K562 (cell line): ENCODE data around the gene RPE. TPM values are rescaled to one million over a fixed set of nuclear protein-coding genes. Genes with fewer than 3 reads are reported as not detected.

ENCODE experiments used
- HINFP ChIP-seq: fragments of 450-650 bp; conservative IDR thresholded peaks from 2 replicates; pipeline ENCODE4 v1.6.1; 2016; ENCODE audit warnings: missing genetic modification characterization, low read depth, mild to moderate bottlenecking, control low read depth, missing compliant biosample characterization
- KDM2B ChIP-seq: fragments of 250-450 bp; sonication (Bioruptor Pico); IDR thresholded peaks from 2 replicates; pipeline ENCODE4 v1.8.0; 2021; ENCODE audit warnings: mild to moderate bottlenecking, moderate library complexity
- NELFE ChIP-seq: IDR thresholded peaks from 2 replicates; pipeline ENCODE4 v1.6.1; 2011; ENCODE audit warnings: mild to moderate bottlenecking; ENCODE audit not compliant: insufficient read depth, insufficient read length
- NEUROD1 ChIP-seq: fragments of 150-350 bp; IDR thresholded peaks from 2 replicates; pipeline ENCODE4 v1.6.1; 2014; ENCODE audit warnings: borderline replicate concordance, low read length, low read depth; ENCODE audit not compliant: partially characterized antibody
- ZNF324 ChIP-seq: fragments of 250-450 bp; sonication (Bioruptor Pico); IDR thresholded peaks from 2 replicates; pipeline ENCODE4 v1.4.0; 2020; ENCODE audit warnings: mild to moderate bottlenecking
- ZNF518B ChIP-seq: fragments of 250-450 bp; sonication (Bioruptor Pico); IDR thresholded peaks from 2 replicates; pipeline ENCODE4 v1.5.0; 2021; ENCODE audit warnings: mild to moderate bottlenecking, moderate library complexity
- ZNF717 ChIP-seq: fragments of 250-450 bp; sonication (Bioruptor Pico); IDR thresholded peaks from 2 replicates; pipeline ENCODE4 v1.5.0; 2021
- ZZZ3 ChIP-seq: fragments of 450-650 bp; IDR thresholded peaks from 2 replicates; pipeline ENCODE4 v1.6.1; 2016; ENCODE audit warnings: antibody characterized with exemption, mild to moderate bottlenecking, moderate library complexity
- polyA plus RNA-seq, 8 experiments: library from polyadenylated mRNA; depleted of rRNA in 4 of 8; stranded (reverse) in 5 of 8; unstranded in 3 of 8; fragments of >200 nt; fragmentation: Nextera tagmentation in 2 of 8; fragmentation: Illumina TruSeq in 1 of 8; extraction: Ambion mirVana in 2 of 8; extraction: Trizol in 1 of 8; gene quantifications; 2 replicates each; pipeline versions ENCODE4 v1.2.1 to v1.2.3, GENCODE V29; 2011 to 2014; ENCODE audit warnings: inconsistent platforms in 1 of 8, missing spikeins in 1 of 8
- total RNA-seq, 7 experiments: library from RNA; depleted of rRNA in 6 of 7; stranded (reverse); fragments of >200 nt in 6 of 7; fragmentation: Illumina TruSeq in 2 of 7; extraction: Trizol in 2 of 7; gene quantifications; 2 replicates each; pipeline versions ENCODE4 v1.2.1 to v1.2.3, GENCODE V29; 2011 to 2021; ENCODE audit warnings: low replicate concordance in 1 of 7
- TF ChIP-seq, protein P1 (sequence below): fragments of 450-650 bp; IDR thresholded peaks from 2 replicates; pipeline ENCODE4 v1.6.1; 2018; ENCODE audit warnings: mild to moderate bottlenecking, low read depth; ENCODE audit not compliant: partially characterized antibody
- TF ChIP-seq, protein P2 (sequence below): fragments of 450-650 bp; IDR thresholded peaks from 2 replicates; pipeline ENCODE4 v1.6.1; 2016; ENCODE audit warnings: antibody characterized with exemption

RPE gene
- total and polyA plus RNA-seq, 9 of the 15 experiments (the other 6 are each of a cell fraction or from before 2014, with no cell fraction given), result 33.5 to 65.3 (median 50.4) TPM

GRCh38 chr2:210034087-210034683 lies 31.7 kb downstream of the RPE start (continued):
- TF ChIP-seq HINFP (tag) (no peak), ZZZ3 (no peak), ZNF518B (CRISPR knock-in tag) (no peak), NEUROD1 (no peak), NELFE (no peak), ZNF324 (no peak), KDM2B (no peak), ZNF717 (CRISPR knock-in tag) (no peak)
- TF ChIP-seq, protein P1, sequence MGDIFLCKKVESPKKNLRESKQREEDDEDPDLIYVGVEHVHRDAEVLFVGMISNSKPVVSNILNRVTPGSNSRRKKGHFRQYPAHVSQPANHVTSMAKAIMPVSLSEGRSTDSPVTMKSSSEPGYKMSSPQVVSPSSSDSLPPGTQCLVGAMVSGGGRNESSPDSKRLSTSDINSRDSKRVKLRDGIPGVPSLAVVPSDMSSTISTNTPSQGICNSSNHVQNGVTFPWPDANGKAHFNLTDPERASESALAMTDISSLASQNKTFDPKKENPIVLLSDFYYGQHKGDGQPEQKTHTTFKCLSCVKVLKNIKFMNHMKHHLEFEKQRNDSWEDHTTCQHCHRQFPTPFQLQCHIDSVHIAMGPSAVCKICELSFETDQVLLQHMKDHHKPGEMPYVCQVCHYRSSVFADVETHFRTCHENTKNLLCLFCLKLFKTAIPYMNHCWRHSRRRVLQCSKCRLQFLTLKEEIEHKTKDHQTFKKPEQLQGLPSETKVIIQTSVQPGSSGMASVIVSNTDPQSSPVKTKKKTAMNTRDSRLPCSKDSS, result no peak
- TF ChIP-seq, protein P2, sequence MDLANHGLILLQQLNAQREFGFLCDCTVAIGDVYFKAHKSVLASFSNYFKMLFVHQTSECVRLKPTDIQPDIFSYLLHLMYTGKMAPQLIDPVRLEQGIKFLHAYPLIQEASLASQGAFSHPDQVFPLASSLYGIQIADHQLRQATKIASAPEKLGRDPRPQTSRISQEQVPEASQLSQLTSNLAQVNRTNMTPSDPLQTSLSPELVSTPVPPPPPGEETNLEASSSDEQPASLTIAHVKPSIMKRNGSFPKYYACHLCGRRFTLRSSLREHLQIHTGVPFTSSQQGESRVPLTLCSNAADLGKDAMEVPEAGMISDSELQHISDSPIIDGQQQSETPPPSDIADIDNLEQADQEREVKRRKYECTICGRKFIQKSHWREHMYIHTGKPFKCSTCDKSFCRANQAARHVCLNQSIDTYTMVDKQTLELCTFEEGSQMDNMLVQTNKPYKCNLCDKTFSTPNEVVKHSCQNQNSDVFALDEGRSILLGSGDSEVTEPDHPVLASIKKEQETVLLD, result no peak
